ENCODE measurements around the gene ME3. TPM values are rescaled to one million over a fixed set of nuclear protein-coding genes. Genes with fewer than 3 reads are reported as not detected.

The ME3 gene
- total and polyA plus RNA-seq, 2 donors, result 9.5 to 10.1 TPM

- 93% methylated on average over 2 of the region's 2 CpGs for WGBS
- Histone ChIP-seq H3K9me3 (ENCODE audit: control insufficient read depth in 2 of 2, insufficient read depth in 1 of 2, low read length in 1 of 2) (no peaks in the 10 kb centered on the region), H3K36me3 (ENCODE audit: control insufficient read depth in 2 of 2, insufficient read depth in 2 of 2, low read length in 1 of 2) (no peaks in the 10 kb centered on the region), H3K27ac (ENCODE audit: low read depth in 1 of 2, low read length in 1 of 2) (no peak overlapping the region), H3K4me1 (ENCODE audit: control insufficient read depth in 2 of 2, insufficient read depth in 2 of 2, low read length in 2 of 2) (no peaks in the 10 kb centered on the region), H3K27me3 (ENCODE audit: control insufficient read depth in 2 of 2, insufficient read depth in 1 of 2, low read length in 1 of 2) (no peaks in the 10 kb centered on the region), H3K4me3 (ENCODE audit: low read length in 2 of 2) (no peak overlapping the region)
- no peak for DNase-seq (ENCODE audit: low read depth in 6 of 9, low spot score in 9 of 9)
These were observed 9.0 kb upstream of the ME3 start for GRCh38 chr11:86681483-86681756.

- no peak for DNase-seq (ENCODE audit: low read depth in 6 of 9, low spot score in 9 of 9)
- H3K27ac ChIP-seq (ENCODE audit: low read depth in 1 of 2, low read length in 1 of 2), result no peak overlapping the region
- H3K4me1 ChIP-seq (ENCODE audit: control insufficient read depth in 2 of 2, insufficient read depth in 2 of 2, low read length in 2 of 2), result no peaks in the 10 kb centered on the region
- H3K4me3 ChIP-seq (ENCODE audit: low read length in 2 of 2), result no peak overlapping the region
- WGBS, result 91% methylated on average over 5 of the region's 5 CpGs
- no peaks in the 10 kb centered on the region for H3K9me3 ChIP-seq (ENCODE audit: control insufficient read depth in 2 of 2, insufficient read depth in 1 of 2, low read length in 1 of 2)
- no peaks in the 10 kb centered on the region for H3K36me3 ChIP-seq (ENCODE audit: control insufficient read depth in 2 of 2, insufficient read depth in 2 of 2, low read length in 1 of 2)
- no peaks in the 10 kb centered on the region for H3K27me3 ChIP-seq (ENCODE audit: control insufficient read depth in 2 of 2, insufficient read depth in 1 of 2, low read length in 1 of 2)
These were observed 8.5 kb upstream of the ME3 start for GRCh38 chr11:86680716-86681482.

GRCh38 chr11:86678823-86679222 is 6.4 kb upstream of the ME3 start:
- no peak for DNase-seq (ENCODE audit: low read depth in 6 of 9, low spot score in 9 of 9)
- no peaks in the 10 kb centered on the region for H3K4me1 ChIP-seq (ENCODE audit: control insufficient read depth in 2 of 2, insufficient read depth in 2 of 2, low read length in 2 of 2)
- no peaks in the 10 kb centered on the region for H3K9me3 ChIP-seq (ENCODE audit: control insufficient read depth in 2 of 2, insufficient read depth in 1 of 2, low read length in 1 of 2)
- H3K4me3 ChIP-seq (ENCODE audit: low read length in 2 of 2), result no peak overlapping the region
- WGBS, result 82% methylated on average over 3 of the region's 3 CpGs
- H3K36me3 ChIP-seq (ENCODE audit: control insufficient read depth in 2 of 2, insufficient read depth in 2 of 2, low read length in 1 of 2), result no peaks in the 10 kb centered on the region
- no peak overlapping the region for H3K27ac ChIP-seq (ENCODE audit: low read depth in 1 of 2, low read length in 1 of 2)
- H3K27me3 ChIP-seq (ENCODE audit: control insufficient read depth in 2 of 2, insufficient read depth in 1 of 2, low read length in 1 of 2), result no peaks in the 10 kb centered on the region

GRCh38 chr11:86678296-86678695 is 5.9 kb upstream of the ME3 start:
- no peaks in the 10 kb centered on the region for H3K9me3 ChIP-seq (ENCODE audit: control insufficient read depth in 2 of 2, insufficient read depth in 1 of 2, low read length in 1 of 2)
- H3K36me3 ChIP-seq (ENCODE audit: control insufficient read depth in 2 of 2, insufficient read depth in 2 of 2, low read length in 1 of 2), result no peaks in the 10 kb centered on the region
- no peaks in the 10 kb centered on the region for H3K27me3 ChIP-seq (ENCODE audit: control insufficient read depth in 2 of 2, insufficient read depth in 1 of 2, low read length in 1 of 2)
- no peak overlapping the region for H3K4me3 ChIP-seq (ENCODE audit: low read length in 2 of 2)
- no peak for DNase-seq (ENCODE audit: low read depth in 6 of 9, low spot score in 9 of 9)
- H3K27ac ChIP-seq (ENCODE audit: low read depth in 1 of 2, low read length in 1 of 2), result no peak overlapping the region
- WGBS, result 84% methylated on average over 3 of the region's 3 CpGs
- H3K4me1 ChIP-seq (ENCODE audit: control insufficient read depth in 2 of 2, insufficient read depth in 2 of 2, low read length in 2 of 2), result no peaks in the 10 kb centered on the region

GRCh38 chr11:86676533-86677154 is 4.2 kb upstream of the ME3 start:
- H3K36me3 ChIP-seq (ENCODE audit: control insufficient read depth in 2 of 2, insufficient read depth in 2 of 2, low read length in 1 of 2), result no peaks in the 10 kb centered on the region
- WGBS, result 98% methylated on average over 6 of the region's 6 CpGs
- H3K27ac ChIP-seq (ENCODE audit: low read depth in 1 of 2, low read length in 1 of 2), result no peak overlapping the region
- no peaks in the 10 kb centered on the region for H3K9me3 ChIP-seq (ENCODE audit: control insufficient read depth in 2 of 2, insufficient read depth in 1 of 2, low read length in 1 of 2)
- H3K27me3 ChIP-seq (ENCODE audit: control insufficient read depth in 2 of 2, insufficient read depth in 1 of 2, low read length in 1 of 2), result peaks cover 0 to 6% of the 10 kb centered on the region in 2 donors
- DNase-seq (ENCODE audit: low read depth in 6 of 9, low spot score in 9 of 9), result no peak
- no peak overlapping the region for H3K4me3 ChIP-seq (ENCODE audit: low read length in 2 of 2)
- H3K4me1 ChIP-seq (ENCODE audit: control insufficient read depth in 2 of 2, insufficient read depth in 2 of 2, low read length in 2 of 2), result peaks cover 3 to 7% of the 10 kb centered on the region in 2 donors

DNA sequence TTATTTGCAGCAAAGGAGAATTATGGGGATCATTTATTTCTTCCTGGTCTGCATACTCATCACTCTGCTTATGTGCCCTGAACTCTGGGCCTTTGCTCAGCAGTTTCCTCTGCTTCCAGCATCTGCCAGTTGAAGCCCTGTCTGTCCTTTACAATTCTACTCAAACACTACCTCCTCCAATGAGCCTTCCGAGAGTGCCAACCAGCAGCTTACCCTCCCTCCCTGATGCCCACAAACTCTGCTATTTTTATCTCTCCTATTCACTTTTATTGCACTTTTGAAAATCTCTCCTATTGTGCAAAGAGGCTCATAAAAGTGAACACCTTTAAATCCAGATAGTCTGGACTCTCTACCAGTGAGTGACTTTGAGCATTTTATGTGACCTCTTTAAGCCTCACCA is 3.6 kb upstream of the ME3 start:
- DNase-seq (ENCODE audit: low read depth in 6 of 9, low spot score in 9 of 9), result no peak
- peaks cover 0 to 8% of the 10 kb centered on the region in 2 donors for H3K27me3 ChIP-seq (ENCODE audit: control insufficient read depth in 2 of 2, insufficient read depth in 1 of 2, low read length in 1 of 2)
- H3K4me1 ChIP-seq (ENCODE audit: control insufficient read depth in 2 of 2, insufficient read depth in 2 of 2, low read length in 2 of 2), result peaks cover 3 to 12% of the 10 kb centered on the region in 2 donors
- no peaks in the 10 kb centered on the region for H3K9me3 ChIP-seq (ENCODE audit: control insufficient read depth in 2 of 2, insufficient read depth in 1 of 2, low read length in 1 of 2)
- H3K27ac ChIP-seq (ENCODE audit: low read depth in 1 of 2, low read length in 1 of 2), result no peak overlapping the region
- WGBS, result 97% methylated on average over 1 of the region's 1 CpG
- no peaks in the 10 kb centered on the region for H3K36me3 ChIP-seq (ENCODE audit: control insufficient read depth in 2 of 2, insufficient read depth in 2 of 2, low read length in 1 of 2)
- H3K4me3 ChIP-seq (ENCODE audit: low read length in 2 of 2), result no peak overlapping the region

DNA sequence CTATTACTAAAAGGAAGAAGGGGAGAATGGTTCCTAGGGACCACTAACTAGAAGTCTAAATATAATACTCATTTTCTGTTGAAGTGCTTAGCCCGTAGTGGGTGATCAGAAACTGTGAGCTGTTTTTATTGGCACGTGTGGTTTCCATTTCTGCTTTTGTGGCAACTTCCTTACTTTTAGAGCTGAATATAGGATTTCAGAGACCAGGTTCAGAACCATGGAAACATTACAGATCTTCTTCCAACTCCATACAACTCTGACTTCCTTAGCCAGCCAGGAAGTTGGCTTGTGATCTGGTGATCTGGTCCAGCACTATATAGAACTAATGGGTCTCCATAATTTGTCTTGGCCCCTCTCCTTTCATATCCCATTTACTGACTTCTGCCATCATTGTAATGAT is 2.6 kb upstream of the ME3 start:
- Histone ChIP-seq H3K27me3 (ENCODE audit: control insufficient read depth in 2 of 2, insufficient read depth in 1 of 2, low read length in 1 of 2) (peaks cover 0 to 8% of the 10 kb centered on the region in 2 donors), H3K36me3 (ENCODE audit: control insufficient read depth in 2 of 2, insufficient read depth in 2 of 2, low read length in 1 of 2) (no peaks in the 10 kb centered on the region), H3K4me3 (ENCODE audit: low read length in 2 of 2) (no peak overlapping the region), H3K9me3 (ENCODE audit: control insufficient read depth in 2 of 2, insufficient read depth in 1 of 2, low read length in 1 of 2) (no peaks in the 10 kb centered on the region), H3K27ac (ENCODE audit: low read depth in 1 of 2, low read length in 1 of 2) (no peak overlapping the region), H3K4me1 (ENCODE audit: control insufficient read depth in 2 of 2, insufficient read depth in 2 of 2, low read length in 2 of 2) (peaks cover 6 to 16% of the 10 kb centered on the region in 2 donors)
- DNase-seq (ENCODE audit: low read depth in 6 of 9, low spot score in 9 of 9), result no peak
- WGBS, result 43% methylated on average over 2 of the region's 2 CpGs

- H3K36me3 ChIP-seq (ENCODE audit: control insufficient read depth in 2 of 2, insufficient read depth in 2 of 2, low read length in 1 of 2), result no peaks in the 10 kb centered on the region
- no peak overlapping the region for H3K4me3 ChIP-seq (ENCODE audit: low read length in 2 of 2)
- 97% methylated on average over 6 of the region's 6 CpGs for WGBS
- H3K9me3 ChIP-seq (ENCODE audit: control insufficient read depth in 2 of 2, insufficient read depth in 1 of 2, low read length in 1 of 2), result no peaks in the 10 kb centered on the region
- peaks cover 0 to 8% of the 10 kb centered on the region in 2 donors for H3K27me3 ChIP-seq (ENCODE audit: control insufficient read depth in 2 of 2, insufficient read depth in 1 of 2, low read length in 1 of 2)
- DNase-seq (ENCODE audit: low read depth in 6 of 9, low spot score in 9 of 9), result no peak
- no peak overlapping the region for H3K27ac ChIP-seq (ENCODE audit: low read depth in 1 of 2, low read length in 1 of 2)
- H3K4me1 ChIP-seq (ENCODE audit: control insufficient read depth in 2 of 2, insufficient read depth in 2 of 2, low read length in 2 of 2), result peaks cover 6 to 16% of the 10 kb centered on the region in 2 donors
These were observed 1.7 kb upstream of the ME3 start for GRCh38 chr11:86673872-86674750.

Measured in thymus (tissue), 11 donors.